GM19035 (cell line): Measurements from ENCODE around the gene UBAC2.
"Not testable (repeated sequence)": the region's sequence is repeated elsewhere in the genome, so short reads cannot be mapped to it uniquely, and the experiment has no call there.

Source experiments
- ATAC-seq: cut with Tn5 transposase; IDR thresholded peaks from one replicate; pipeline ENCODE4 v1.9.1; 2021; ENCODE audit not compliant: unreplicated experiment

Gene UBAC2

DNA sequence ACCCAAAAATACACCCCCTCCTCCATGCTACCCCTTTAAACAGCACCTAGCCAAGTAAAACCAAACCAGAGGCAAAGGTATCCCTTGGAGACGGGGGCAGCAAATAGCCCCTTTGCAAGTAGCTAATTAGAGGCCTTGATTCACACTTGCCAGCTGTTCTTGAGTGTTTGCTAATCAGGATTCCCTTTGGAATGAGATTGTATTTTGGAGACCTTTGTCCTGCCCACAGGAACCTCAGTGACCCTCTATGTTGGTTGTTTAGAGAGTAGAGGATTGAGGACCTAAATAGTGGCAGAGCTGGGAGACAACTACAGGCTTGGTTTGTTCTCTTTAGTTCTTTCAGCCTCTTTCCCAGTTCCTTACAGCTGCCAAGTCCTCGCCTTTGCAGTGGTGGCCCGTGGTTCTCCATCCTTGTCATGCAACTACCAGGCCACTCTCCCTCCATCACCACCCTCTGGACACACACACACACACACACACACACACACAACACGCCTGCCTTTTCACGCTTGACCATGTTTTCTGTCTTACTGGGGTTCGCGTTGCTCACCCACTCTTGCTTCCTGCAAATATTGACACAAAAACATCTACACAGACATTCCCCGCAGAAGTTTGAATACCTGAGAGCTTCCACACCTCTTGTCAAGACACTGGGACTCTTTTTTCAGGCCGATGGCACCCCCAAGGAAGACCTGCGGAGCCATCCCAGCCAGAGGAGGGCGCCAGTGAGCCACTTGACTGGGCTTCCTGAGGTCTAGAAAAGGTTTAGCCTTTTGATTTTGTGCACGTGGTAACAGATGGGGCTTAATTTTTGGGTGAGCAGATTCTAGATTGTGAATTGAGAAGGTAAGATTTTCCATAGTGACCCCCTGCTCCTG is 186.5 kb downstream of the UBAC2 start:
- peak; percentile 67 for ATAC-seq

DNA sequence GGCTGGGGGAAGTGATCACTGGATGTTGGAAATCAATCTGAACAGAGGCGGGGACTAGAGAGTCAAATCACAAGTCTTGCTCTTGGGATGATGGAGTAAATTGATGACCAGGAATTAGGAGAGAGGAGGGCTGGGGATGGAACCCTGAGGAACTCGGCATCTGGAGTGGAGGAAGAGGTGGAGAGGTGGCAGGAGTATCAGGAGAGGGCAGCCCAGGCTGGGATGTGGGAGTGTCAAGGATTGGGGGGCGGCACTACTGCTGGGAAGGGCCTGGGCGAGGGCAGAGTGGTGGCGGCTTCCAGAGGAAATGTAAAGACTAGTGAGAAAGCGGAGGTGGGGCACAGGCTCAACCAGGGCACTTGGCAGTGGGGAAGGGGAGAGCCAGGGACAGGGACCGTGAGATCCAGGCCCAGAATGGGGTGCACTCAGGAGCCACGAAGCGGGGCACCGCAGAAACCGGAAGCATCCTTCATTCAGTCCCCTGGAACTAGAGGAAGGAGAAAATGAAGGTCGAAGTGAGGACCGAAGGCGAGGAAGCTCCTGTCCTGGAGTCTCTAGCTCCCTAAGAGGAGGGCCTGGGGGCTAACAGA is 187.8 kb downstream of the UBAC2 start:
- no peak for ATAC-seq

DNA sequence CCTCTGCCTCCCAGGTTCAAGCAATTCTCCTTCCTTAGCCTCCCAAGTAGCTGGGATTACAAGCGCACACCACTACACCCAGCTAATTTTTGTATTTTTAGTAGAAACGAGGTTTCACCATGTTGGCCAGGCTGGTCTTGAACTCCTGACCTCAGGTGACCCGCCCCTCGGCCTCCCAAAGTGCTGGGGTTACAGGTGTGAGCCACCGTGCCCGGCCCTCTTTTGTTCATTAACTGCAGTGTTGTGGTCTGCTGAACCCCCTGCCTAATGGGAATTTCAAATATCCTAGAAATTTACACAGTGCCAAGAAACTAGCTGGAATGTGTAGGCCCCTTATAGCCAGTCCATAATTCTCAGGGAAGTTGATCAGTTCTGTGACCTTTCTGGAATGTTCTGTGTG is 188.4 kb downstream of the UBAC2 start:
- ATAC-seq = not testable (repeated sequence)

DNA sequence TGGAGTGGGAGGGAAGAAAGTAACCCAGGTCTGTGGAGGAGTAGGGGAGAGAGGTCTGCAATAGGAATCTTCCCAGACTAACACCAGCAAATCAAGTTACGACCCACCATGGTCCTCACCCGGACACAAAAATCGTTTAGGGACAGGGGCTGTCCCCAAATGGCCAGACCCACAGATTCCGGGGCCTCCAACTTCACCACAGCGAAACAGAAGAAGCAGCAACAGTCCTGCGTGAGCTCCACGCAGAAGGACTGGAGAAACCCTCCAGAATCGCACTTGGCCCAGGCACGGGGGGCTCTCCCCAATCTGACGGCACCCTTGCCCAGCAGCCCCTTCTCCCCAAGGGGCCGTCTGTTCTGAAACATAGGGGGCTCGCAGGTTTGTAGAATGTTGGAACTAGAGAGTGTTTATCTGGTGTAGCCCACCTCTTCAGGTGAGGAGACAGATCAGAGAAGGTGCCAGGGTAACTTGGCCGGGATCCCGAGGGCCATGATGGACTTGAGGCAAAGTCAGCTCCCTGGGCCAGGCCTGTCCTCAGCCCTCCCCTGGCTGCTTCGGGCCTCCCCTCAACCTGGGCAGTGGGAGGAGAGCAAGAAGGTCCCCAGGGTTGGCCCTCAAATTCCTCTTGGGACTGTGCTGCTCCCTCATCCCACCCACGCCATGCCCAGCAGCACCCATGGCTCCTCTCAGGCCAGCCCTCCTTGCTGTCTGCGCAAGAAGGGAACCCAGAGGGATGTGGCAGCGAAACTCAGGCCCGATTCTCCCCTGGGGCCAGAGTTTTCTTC is 189.1 kb downstream of the UBAC2 start:
- no peak for ATAC-seq

DNA sequence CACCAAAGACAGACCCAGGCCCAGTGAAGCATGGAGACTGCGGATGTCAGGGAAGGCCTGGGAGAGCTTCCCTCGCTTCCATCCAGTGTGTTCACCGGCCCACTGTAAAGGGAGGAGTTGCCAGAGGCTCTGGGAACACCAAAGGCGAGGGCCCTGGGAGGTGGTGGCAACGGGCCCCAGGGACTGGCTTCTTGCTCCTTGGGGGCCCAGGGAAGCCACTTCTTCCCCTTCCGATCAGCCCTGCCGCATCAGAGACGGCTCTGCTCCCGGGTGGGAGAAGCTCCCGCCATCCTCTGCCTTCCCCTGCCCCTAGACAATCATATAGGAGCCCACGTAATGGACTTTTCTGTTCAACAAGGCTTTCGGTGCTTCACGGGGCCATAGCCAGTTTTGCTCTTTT is 189.9 kb downstream of the UBAC2 start:
- ATAC-seq = no peak

DNA sequence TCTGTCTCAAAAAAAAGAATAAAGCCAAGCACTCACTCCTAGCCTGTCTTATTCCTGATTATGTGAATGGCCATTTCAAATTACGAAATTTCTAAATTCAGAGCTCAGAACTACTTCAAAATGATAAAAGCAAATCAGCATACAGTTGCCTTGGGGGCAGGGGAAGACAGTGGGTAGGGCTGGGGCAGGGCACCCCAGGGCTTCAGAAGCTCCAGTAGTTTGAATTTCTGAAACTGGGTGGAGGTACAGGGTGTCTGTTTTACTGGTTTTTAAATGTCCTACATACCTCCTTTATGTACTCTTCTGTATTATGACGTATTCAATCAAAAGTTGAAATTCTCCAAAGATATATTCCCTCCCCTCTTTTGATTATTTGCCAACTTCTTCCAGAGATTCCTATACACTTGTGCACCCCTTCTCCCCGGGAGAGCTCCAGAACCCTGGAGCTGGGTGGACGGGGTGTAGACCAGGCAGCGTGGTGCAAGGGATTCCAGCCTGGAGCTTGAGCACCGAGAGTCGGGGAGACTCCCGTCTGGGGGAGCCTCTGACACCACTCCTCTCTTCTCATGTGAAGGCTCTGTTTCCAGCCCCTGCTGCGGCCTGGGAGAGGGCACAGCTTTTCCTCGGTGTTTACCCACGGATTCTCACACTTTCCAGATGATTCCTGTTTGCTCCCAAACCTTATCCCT is 191.3 kb downstream of the UBAC2 start:
- ATAC-seq = no peak

DNA sequence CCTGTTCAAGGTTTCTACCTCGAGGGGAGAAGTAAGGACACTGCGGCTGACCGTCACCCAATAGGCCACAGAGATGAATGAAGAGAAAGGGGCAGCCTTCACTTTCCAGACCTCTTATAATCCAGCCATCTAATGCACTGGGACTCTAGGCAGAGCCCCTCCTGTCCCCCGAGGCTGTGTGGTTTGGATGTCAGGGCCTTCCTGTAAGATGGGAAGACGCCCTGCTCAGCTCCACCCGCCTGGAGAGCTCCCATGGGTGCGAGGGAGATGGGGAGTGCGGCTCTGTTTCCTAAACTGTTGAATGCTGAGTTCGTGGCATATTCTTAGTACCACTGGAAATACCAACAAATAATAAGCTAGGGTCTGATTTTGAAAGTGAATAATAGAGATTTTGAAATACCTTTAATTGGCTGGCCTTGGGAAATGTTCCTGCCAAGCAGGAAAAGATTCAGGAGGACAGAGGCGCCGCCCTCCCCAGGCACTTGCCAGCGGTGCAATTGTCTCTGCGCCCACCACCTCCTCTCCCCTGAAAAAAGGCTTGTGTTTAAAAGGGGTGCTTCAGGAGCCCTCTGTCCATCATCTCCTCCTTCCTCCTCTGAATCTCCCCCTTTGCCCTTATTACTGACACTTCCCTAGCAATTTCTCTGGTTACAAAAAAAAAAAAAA is 191.9 kb downstream of the UBAC2 start:
- no peak for ATAC-seq

DNA sequence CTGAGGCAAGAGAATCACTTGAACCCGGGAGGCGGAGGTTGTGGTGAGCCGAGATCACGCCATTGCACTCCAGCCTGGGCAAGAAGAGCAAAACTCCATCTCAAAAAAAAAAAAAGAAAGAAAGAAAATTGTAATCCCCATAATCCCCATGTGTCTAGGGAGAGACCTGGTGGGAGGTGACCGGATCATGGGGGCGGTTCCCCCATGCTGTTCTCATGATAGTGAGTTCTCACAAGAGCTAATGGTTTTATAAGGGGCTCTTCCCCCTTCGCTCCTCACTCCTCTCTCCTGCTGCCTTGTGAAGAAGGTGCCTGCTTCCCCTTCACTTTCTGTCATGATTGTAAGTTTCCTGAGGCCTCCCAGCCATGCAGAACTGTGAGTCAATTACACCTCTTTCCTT is 192.7 kb downstream of the UBAC2 start:
- not testable (repeated sequence) for ATAC-seq

DNA sequence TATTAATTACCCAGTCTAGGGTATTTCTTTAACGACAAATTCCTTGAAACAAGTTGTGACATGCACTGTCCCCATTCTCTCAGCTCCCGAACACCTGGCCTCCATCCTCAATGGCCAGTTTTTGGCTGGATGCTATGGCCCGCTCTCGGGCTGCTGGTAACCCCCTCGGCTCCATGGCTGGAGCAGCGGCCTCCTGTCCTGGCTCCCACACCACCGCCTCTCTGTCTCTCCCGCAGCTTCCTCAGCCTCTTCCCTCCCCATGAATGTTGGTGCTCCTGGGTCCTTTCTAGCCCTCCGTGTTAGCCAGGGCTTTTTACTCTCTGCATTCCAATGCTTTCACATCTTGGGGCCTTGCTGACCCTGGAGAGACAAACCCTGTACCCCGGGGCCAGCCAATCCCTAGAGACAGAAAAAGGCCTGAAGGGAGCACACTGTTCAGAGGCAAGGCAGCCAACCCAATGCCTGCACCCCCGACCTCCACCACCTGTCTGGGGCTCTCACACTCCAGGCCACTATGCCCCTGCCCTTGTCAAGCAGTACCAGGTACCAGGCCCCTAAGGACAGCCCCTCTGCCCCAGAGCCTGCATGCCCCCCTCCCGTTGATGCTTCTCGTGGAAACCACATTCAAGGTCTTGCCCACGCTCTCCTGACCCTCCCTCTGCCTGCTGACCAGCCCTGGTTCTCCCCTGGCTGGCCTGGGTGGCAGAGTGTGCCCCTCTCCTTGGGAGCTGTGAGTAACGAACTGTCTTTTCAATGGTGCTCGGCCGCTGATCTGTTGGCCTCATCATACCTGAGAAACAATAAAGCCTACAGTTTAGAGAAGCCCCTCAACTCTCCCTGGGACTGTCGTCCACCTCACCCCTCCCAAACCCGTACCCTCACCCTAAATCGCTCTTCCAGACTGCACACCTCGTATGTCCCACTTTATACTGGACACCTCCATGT is 193.4 kb downstream of the UBAC2 start:
- ATAC-seq = no peak

DNA sequence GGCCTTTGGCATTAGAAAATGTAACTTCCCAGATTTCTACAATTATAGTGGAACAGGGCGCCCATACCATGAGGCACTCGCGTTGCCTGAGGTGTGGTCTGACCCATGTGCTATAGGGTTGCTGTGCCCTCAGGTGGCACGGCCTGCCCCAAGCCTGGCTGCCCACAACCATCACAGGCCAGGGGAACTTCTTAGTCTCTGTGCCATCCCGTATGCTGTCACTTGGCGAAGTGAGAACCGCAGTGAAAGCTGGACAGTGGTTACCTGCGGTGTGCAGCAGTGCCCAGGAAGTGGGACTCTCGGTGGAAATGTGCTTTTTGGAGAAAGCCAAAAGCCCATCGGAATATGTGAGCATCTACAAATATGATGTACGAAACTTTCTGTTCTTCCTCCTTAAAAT is 194.8 kb downstream of the UBAC2 start:
- no peak for ATAC-seq

DNA sequence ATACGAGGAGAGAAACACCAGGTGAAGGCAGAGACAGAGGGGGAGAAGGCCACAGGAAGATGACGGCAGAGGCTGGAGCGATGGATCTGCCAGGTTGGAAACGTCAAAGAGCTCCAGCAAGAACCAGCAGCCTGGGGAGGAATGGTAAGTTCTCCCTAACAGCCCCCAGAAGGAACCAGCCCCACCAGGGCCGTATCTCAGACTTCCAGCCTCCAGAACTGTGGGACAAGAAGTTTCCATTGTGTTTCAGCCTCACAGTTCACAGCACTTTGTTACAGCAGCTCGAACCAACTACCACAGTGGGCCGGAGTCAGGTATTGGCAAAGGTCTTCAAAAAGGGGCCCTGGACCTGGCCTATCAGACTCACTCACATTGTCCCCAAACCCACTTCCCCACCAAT is 195.8 kb downstream of the UBAC2 start:
- ATAC-seq = no peak

DNA sequence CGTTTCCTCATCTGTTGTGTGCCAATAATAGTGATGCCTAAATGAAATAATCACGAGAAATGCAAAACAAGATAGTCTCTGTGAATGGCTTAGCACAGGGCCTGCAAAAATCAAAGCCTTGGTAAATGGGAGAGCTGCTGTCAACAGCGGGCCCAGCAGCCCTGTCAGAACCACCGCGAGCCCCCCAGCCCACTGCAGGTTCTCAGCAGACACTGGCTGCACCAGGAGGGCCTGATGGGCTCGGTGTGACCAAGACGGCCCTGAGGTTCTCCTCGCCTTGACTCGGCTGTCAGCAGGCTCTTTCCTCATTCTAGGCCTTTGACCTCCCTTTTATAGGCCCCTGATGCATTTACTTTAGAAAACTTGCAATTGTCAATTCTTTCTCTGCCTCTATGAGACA is 197.4 kb downstream of the UBAC2 start:
- no peak for ATAC-seq

DNA sequence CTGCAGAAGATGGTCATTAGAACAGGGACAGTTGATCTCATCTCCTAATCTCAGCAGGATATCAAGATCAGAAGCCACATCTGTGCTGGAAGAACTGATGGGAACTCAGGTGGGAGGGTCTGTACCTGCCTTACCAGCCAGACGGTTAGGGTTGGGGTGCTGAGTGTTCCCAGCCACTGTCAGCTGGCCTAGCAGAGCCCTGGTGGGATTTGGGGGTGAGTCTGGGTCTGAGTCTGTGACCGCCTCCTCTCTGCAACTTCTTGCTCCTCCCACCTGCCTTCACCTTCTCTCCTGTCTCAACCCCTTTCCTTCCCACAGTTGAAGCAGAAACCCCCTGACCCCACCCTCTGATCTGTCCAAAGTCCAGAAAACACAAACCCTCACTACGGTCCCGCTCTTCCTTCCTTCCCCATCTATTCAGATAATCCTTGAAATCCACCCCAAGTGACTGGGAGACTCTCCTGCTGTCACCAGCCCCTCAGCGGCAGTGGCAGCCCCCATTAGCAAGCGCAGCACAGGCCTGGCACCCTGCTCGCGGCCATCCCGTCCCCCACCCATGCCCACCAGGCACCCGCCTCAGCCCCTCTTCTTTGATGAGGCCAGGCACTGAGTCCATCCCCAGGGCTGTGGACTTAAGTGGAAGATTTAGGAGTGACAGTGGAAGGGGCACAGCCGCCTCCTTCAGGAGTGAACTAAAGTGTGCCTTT is 198.4 kb downstream of the UBAC2 start:
- no peak for ATAC-seq

DNA sequence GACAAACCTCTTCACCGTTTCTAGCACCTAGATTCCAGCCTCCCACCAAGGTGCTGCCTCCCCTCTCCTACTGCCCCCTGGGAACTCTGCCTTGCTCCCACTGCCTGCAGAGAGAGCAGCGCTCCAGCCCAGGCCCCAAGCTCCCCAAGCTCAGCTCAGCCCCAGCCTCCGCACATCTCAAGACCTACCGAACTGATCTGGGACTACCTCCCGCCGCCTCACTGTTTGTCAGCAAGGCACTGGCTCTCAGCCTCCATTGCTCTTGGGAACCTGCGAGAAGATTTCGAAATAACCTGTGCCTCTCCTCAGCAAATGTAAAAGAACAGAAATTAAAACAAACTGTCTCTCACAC is 198.9 kb downstream of the UBAC2 start:
- ATAC-seq = no peak

DNA sequence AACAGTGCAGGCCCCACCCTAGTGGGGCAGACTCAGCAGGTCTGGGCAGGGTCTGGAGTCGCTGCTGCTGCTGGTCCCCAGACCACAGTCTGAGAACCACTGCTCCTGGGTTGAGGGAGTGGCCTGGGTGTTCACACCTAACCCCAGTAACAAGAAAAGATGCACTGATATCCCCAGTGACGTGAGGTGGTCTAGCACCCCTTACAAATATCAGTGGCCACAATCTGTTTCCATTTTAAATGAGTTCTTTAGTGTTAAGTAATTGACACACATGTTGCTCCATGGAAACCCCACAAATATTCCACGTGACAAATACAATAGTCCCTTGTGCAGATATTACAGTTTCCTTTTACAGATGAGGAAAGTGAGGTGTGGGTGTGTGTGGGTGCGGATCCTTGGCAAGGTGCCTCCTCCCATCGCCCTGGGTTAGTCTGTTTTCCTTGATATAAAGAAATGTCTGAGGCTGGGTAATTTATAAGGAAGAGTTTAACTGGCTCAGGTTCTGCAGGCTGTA is 202.9 kb downstream of the UBAC2 start:
- ATAC-seq = no peak

DNA sequence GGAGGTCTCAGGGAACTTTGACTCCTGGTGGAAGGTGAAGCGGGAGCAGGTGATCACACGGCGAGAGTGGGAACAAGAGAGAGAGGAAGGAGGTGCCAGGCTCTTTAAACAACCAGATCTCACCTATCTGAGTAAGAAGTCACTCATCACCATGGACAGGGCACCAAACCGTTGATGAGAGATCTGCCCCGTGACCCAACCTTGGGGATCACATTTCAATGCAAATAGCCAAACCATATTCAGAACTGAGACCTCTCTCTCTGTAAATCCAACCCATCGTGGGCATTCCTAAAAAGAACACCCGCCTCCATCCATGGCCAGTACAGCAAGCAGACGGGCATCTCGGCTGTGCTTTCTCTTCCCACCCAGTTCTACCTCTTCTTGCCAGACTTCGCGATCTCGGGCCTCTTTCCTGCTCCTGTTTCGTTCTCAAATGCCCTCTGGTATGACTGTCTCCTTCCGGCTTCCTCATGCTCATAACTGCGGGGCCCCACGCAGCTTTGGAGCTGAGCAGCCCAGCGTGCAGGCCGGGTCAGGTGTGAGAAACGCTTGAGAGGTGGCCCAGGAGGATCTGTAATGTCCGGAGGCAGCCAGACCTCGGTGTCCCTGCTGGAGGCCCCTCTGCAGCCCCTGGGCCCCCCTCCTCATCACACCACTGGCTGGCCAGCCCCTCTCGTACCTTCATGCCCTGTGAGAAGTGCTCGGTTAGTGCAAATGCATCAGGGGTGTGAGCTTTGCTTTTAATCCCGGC is 203.5 kb downstream of the UBAC2 start:
- ATAC-seq = no peak

DNA sequence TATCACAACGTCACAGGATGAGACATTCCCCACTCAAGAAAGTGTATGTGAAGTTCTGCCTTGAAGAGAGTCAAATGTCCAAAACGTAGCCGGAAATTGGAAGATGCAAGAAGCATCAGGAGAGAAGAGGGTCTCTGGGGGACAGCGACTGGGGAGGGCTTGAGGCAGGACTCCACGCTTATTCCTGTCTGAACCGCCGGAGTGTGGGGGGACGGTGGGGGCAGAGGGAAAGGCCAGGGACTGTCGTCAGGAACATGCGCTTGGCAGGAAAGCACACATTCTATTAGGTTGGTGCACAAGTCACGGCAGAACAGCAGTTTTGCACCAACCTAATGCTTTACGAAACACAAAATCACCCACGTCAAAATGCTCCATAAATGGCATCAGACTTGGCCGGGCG is 205.3 kb downstream of the UBAC2 start:
- no peak for ATAC-seq

DNA sequence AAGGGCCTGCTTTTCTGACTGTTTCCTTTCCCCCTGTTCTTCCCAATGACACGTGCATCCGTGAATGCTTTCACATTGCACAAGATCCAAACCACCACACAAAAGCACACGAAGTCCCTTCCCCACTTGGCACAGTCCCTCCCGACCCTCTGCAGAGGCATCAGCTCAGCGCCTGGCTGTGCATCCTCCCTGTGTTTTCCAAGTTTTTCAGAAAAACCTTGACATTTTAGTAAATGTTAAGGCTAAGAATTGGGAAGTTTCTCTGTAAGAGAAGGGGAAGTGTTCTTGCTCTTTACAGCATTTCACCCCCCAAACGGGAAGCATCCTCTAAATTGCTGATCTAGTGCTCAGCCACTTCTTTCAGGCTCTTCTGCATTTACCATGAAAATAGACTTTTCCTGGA is 206.1 kb downstream of the UBAC2 start:
- ATAC-seq = no peak
